M059J (cell line): ENCODE results near the gene TRIM67. TPM values are rescaled to one million over a fixed set of nuclear protein-coding genes. Genes with fewer than 3 reads are reported as not detected.
"Not testable (repeated sequence)": the region's sequence is repeated elsewhere in the genome, so short reads cannot be mapped to it uniquely, and the experiment has no call there.

Experiments used
- DNase-seq: peaks from one replicate; pipeline ENCODE4 v3.0.0-alpha.2; 2012; ENCODE audit warnings: low read depth
- total RNA-seq: library from RNA; depleted of rRNA; stranded (reverse); fragments of >200 nt; shearing (Covaris generic); gene quantifications from 2 replicates; pipeline ENCODE4 v1.2.3, GENCODE V29; 2014

TRIM67 gene
- total RNA-seq, 1 experiment from 2014 or later, result 0.20 TPM

- DNase-seq, result no peak
These were observed 41.6 kb downstream of the TRIM67 start for GRCh38 chr1:231203259-231204057.

- DNase-seq, result peak; percentile 38
These were observed 45.0 kb downstream of the TRIM67 start for GRCh38 chr1:231206856-231207255.

- no peak for DNase-seq
These were observed 45.6 kb downstream of the TRIM67 start for GRCh38 chr1:231207437-231207836.

GRCh38 chr1:231208980-231209379 is 47.1 kb downstream of the TRIM67 start:
- no peak for DNase-seq

GRCh38 chr1:231209531-231209930 is 47.7 kb downstream of the TRIM67 start:
- DNase-seq, result no peak

GRCh38 chr1:231210126-231210525 is 48.3 kb downstream of the TRIM67 start:
- no peak for DNase-seq

- peak; percentile 66 for DNase-seq
These were observed 49.4 kb downstream of the TRIM67 start for GRCh38 chr1:231211005-231211857.

GRCh38 chr1:231212301-231212700 is 50.4 kb downstream of the TRIM67 start:
- DNase-seq, result not testable (repeated sequence)

- no peak for DNase-seq
These were observed 52.1 kb downstream of the TRIM67 start for GRCh38 chr1:231213831-231214573.

- no peak for DNase-seq
These were observed 53.2 kb downstream of the TRIM67 start for GRCh38 chr1:231214918-231215680.

GRCh38 chr1:231215681-231216385 is 54.0 kb downstream of the TRIM67 start:
- DNase-seq, result no peak

GRCh38 chr1:231216498-231216897 is 54.6 kb downstream of the TRIM67 start:
- no peak for DNase-seq

- DNase-seq, result no peak
These were observed 55.2 kb downstream of the TRIM67 start for GRCh38 chr1:231217056-231217455.

GRCh38 chr1:231218078-231218477 is 56.2 kb downstream of the TRIM67 start:
- DNase-seq, result no peak

GRCh38 chr1:231219422-231220401 is 57.9 kb downstream of the TRIM67 start:
- DNase-seq, result no peak

- no peak for DNase-seq
These were observed 58.9 kb downstream of the TRIM67 start for GRCh38 chr1:231220801-231221200.

GRCh38 chr1:231226156-231226555 is 64.3 kb downstream of the TRIM67 start:
- no peak for DNase-seq

- no peak for DNase-seq
These were observed 69.7 kb downstream of the TRIM67 start for GRCh38 chr1:231231511-231231910.
